HG03045 (cell line): ENCODE results near the gene TTLL5.
"Not testable (repeated sequence)": the region's sequence is repeated elsewhere in the genome, so short reads cannot be mapped to it uniquely, and the experiment has no call there.

Experiments used
- ATAC-seq: cut with Tn5 transposase; IDR thresholded peaks from one replicate; pipeline ENCODE4 v1.9.1; 2021; ENCODE audit warnings: mild to moderate bottlenecking, moderate library complexity; ENCODE audit not compliant: unreplicated experiment

TTLL5 gene

GRCh38 chr14:75906680-75907280 lies 245.7 kb downstream of the TTLL5 start:
- no peak for ATAC-seq

- ATAC-seq, result no peak
These were observed 246.8 kb downstream of the TTLL5 start for GRCh38 chr14:75907756-75908359.

GRCh38 chr14:75909630-75910029 lies 248.6 kb downstream of the TTLL5 start:
- no peak for ATAC-seq

- no peak for ATAC-seq
These were observed 249.0 kb downstream of the TTLL5 start for GRCh38 chr14:75910048-75910447.

GRCh38 chr14:75911883-75912282 lies 250.8 kb downstream of the TTLL5 start:
- ATAC-seq, result no peak

GRCh38 chr14:75913183-75913582 lies 252.1 kb downstream of the TTLL5 start:
- no peak for ATAC-seq

- ATAC-seq, result no peak
These were observed 254.0 kb downstream of the TTLL5 start for GRCh38 chr14:75915045-75915444.

GRCh38 chr14:75917322-75917945 lies 256.4 kb downstream of the TTLL5 start:
- no peak for ATAC-seq

GRCh38 chr14:75917946-75918335 lies 256.9 kb downstream of the TTLL5 start:
- no peak for ATAC-seq

GRCh38 chr14:75920421-75920820 lies 259.4 kb downstream of the TTLL5 start:
- not testable (repeated sequence) for ATAC-seq

GRCh38 chr14:75925141-75925840 lies 264.2 kb downstream of the TTLL5 start:
- ATAC-seq, result not testable (repeated sequence)

- no peak for ATAC-seq
These were observed 265.5 kb downstream of the TTLL5 start for GRCh38 chr14:75926431-75927115.

GRCh38 chr14:75927564-75928087 lies 266.6 kb downstream of the TTLL5 start:
- ATAC-seq, result no peak

- no peak for ATAC-seq
These were observed 267.7 kb downstream of the TTLL5 start for GRCh38 chr14:75928690-75929181.

GRCh38 chr14:75933712-75934296 lies 272.8 kb downstream of the TTLL5 start:
- no peak for ATAC-seq

- no peak for ATAC-seq
These were observed 274.1 kb downstream of the TTLL5 start for GRCh38 chr14:75934998-75935628.

GRCh38 chr14:75939200-75939599 lies 278.2 kb downstream of the TTLL5 start:
- ATAC-seq, result no peak

GRCh38 chr14:75941030-75941429 lies 280.0 kb downstream of the TTLL5 start:
- no peak for ATAC-seq

- no peak for ATAC-seq
These were observed 283.7 kb downstream of the TTLL5 start for GRCh38 chr14:75944607-75945241.

- no peak for ATAC-seq
These were observed 285.7 kb downstream of the TTLL5 start for GRCh38 chr14:75946785-75947184.
